H1 (cell line): ENCODE data around the gene HSPA2. TPM values are rescaled to one million over a fixed set of nuclear protein-coding genes. Genes with fewer than 3 reads are reported as not detected.

Source experiments
- CTCF ChIA-PET: fragments of 300-600 bp; sonication (Branson Sonifier 250); formaldehyde crosslinking; loops from one replicate; lab custom pipeline; 2021; ENCODE audit not compliant: partially characterized antibody; lab: Charles Lee
- POLR2A ChIA-PET: fragments of 300-600 bp; sonication (Branson Sonifier 250); formaldehyde crosslinking; loops from one replicate; lab custom pipeline; 2021; ENCODE audit warnings: inconsistent platforms; ENCODE audit not compliant: partially characterized antibody; lab: Charles Lee
- DNase-seq, 2 experiments: peaks; one replicate each; pipeline versions ENCODE4 v3.0.0 to v3.0.0-alpha.2; 2010 to 2022; ENCODE audit warnings: low spot score in 2 of 2, low read depth in 1 of 2, mixed read lengths in 1 of 2
- FAIRE-seq: peaks from 2 replicates; lab custom pipeline; 2011; peaks lifted over from hg19 to GRCh38; lab: Jason Lieb, UNC
- H2AFZ ChIP-seq: 2 replicates; pipeline ENCODE4 v1.8.1; 2012; ENCODE audit warnings: low read length, inconsistent platforms
- H2AK5ac ChIP-seq: 2 replicates; pipeline ENCODE4 v1.6.1; 2013; ENCODE audit warnings: low read depth, low read length
- H2BK120ac ChIP-seq: replicated peaks from 2 replicates; pipeline ENCODE3; 2013; ENCODE audit warnings: low read depth, low read length, inconsistent platforms
- H2BK12ac ChIP-seq: 2 replicates; pipeline ENCODE4 v1.6.1; 2013; ENCODE audit warnings: low read depth, low read length
- H2BK15ac ChIP-seq: 2 replicates; pipeline ENCODE4 v1.6.1; 2013; ENCODE audit warnings: low read length
- H2BK20ac ChIP-seq: 2 replicates; pipeline ENCODE4 v1.6.1; 2013; ENCODE audit warnings: low read length
- H2BK5ac ChIP-seq: 2 replicates; pipeline ENCODE4 v1.6.1; 2013; ENCODE audit warnings: low read depth, low read length
- H3K14ac ChIP-seq: 2 replicates; pipeline ENCODE4 v1.6.1; 2013; ENCODE audit warnings: inconsistent platforms; ENCODE audit not compliant: insufficient read length
- H3K18ac ChIP-seq: 2 replicates; pipeline ENCODE4 v1.6.1; 2013; ENCODE audit warnings: low read length; ENCODE audit errors: extremely low read depth
- H3K23ac ChIP-seq: 2 replicates; pipeline ENCODE4 v1.6.1; 2013; ENCODE audit warnings: inconsistent platforms; ENCODE audit not compliant: insufficient read length
- H3K23me2 ChIP-seq: 2 replicates; pipeline ENCODE4 v1.6.1; 2013; ENCODE audit warnings: low read depth, low read length
- H3K27ac ChIP-seq: 2 replicates; pipeline ENCODE4 v1.6.1; 2011; ENCODE audit warnings: low read depth, low read length, inconsistent platforms
- H3K27me3 ChIP-seq, 4 experiments: replicated peaks in 1 of 4; 1 replicate in 1 of 4; 2 replicates in 3 of 4; pipeline versions ENCODE4 v1.6.1 to v1.8.1; 2011 to 2013; ENCODE audit warnings: low read length in 3 of 4, mild to moderate bottlenecking in 3 of 4, inconsistent platforms in 2 of 4, mixed read lengths in 2 of 4, moderate library complexity in 1 of 4; ENCODE audit not compliant: control insufficient read depth in 3 of 4, insufficient read depth in 3 of 4; ENCODE audit errors: extremely low read depth in 1 of 4
- H3K36me3 ChIP-seq, 4 experiments: 2 replicates each; pipeline versions ENCODE4 v1.6.1 to v1.8.1; 2011 to 2013; ENCODE audit warnings: mild to moderate bottlenecking in 4 of 4, low read length in 3 of 4, moderate library complexity in 2 of 4, control low read depth in 1 of 4, inconsistent platforms in 1 of 4; ENCODE audit not compliant: insufficient read depth in 4 of 4, control insufficient read depth in 2 of 4
- H3K4ac ChIP-seq: replicated peaks from 2 replicates; pipeline ENCODE3; 2013; ENCODE audit warnings: low read length, low read depth, mixed read lengths, inconsistent platforms; ENCODE audit not compliant: insufficient read length
- H3K4me1 ChIP-seq, 4 experiments: replicated peaks in 1 of 4; 1 replicate in 1 of 4; 2 replicates in 3 of 4; pipeline versions ENCODE4 v1.6.1 to v1.8.1; 2011 to 2013; ENCODE audit warnings: low read length in 3 of 4, inconsistent platforms in 2 of 4, mixed read lengths in 1 of 4; ENCODE audit not compliant: insufficient read depth in 4 of 4, control insufficient read depth in 3 of 4
- H3K4me2 ChIP-seq, 2 experiments: 2 replicates each; pipeline versions ENCODE4 v1.6.1 to v1.8.1; 2011 to 2013; ENCODE audit warnings: low read depth in 2 of 2, low read length in 2 of 2, control low read depth in 1 of 2, inconsistent platforms in 1 of 2, mild to moderate bottlenecking in 1 of 2; ENCODE audit not compliant: insufficient read depth in 1 of 2
- H3K4me3 ChIP-seq, 4 experiments: fragments of 200-600, 300-600 bp in 1 of 4; sonication (generic), shearing (Covaris generic), sonication (Bioruptor Twin) in 1 of 4; 2 replicates each; pipeline versions ENCODE4 v1.5.1 to v1.8.1; 2011 to 2016; ENCODE audit warnings: low read length in 4 of 4, low read depth in 3 of 4, control low read depth in 2 of 4, inconsistent platforms in 2 of 4, mild to moderate bottlenecking in 2 of 4, mixed read lengths in 1 of 4, moderate library complexity in 1 of 4; ENCODE audit not compliant: insufficient read depth in 2 of 4; ENCODE audit errors: extremely low read depth in 1 of 4
- H3K56ac ChIP-seq: replicated peaks from 2 replicates; pipeline ENCODE3; 2013; ENCODE audit warnings: low read depth, mild to moderate bottlenecking, mixed read lengths, low read length, inconsistent platforms; ENCODE audit not compliant: insufficient read length
- H3K79me1 ChIP-seq: 2 replicates; pipeline ENCODE4 v1.6.1; 2013; ENCODE audit warnings: low read depth, low read length, control low read depth
- H3K79me2 ChIP-seq, 2 experiments: 2 replicates each; pipeline versions ENCODE4 v1.6.1 to v1.8.1; 2012 to 2013; ENCODE audit warnings: low read length in 2 of 2, mild to moderate bottlenecking in 2 of 2, inconsistent platforms in 1 of 2; ENCODE audit not compliant: insufficient read depth in 2 of 2, control insufficient read depth in 1 of 2
- H3K9ac ChIP-seq, 4 experiments: replicated peaks in 1 of 4; 1 replicate in 1 of 4; 2 replicates in 3 of 4; pipeline versions ENCODE4 v1.6.1 to v1.8.1; 2011 to 2013; ENCODE audit warnings: low read depth in 3 of 4, low read length in 3 of 4, control low read depth in 2 of 4, mild to moderate bottlenecking in 2 of 4, moderate library complexity in 2 of 4, inconsistent platforms in 1 of 4; ENCODE audit errors: extremely low read depth in 1 of 4
- H3K9me3 ChIP-seq, 2 experiments: 2 replicates each; pipeline versions ENCODE4 v1.6.1 to v1.8.1; 2012 to 2013; ENCODE audit warnings: mild to moderate bottlenecking in 2 of 2, moderate library complexity in 2 of 2, control low read depth in 1 of 2, inconsistent platforms in 1 of 2, low read depth in 1 of 2, low read length in 1 of 2, mixed read lengths in 1 of 2; ENCODE audit not compliant: insufficient read depth in 2 of 2
- H4K20me1 ChIP-seq, 2 experiments: replicated peaks in 1 of 2; 2 replicates each; pipeline versions ENCODE3 to v1.8.1; 2011 to 2013; ENCODE audit warnings: inconsistent platforms in 2 of 2, low read length in 2 of 2, mild to moderate bottlenecking in 1 of 2; ENCODE audit not compliant: insufficient read depth in 2 of 2, control insufficient read depth in 1 of 2
- H4K5ac ChIP-seq: 2 replicates; pipeline ENCODE4 v1.6.1; 2013; ENCODE audit warnings: low read length, low read depth, mixed read lengths, inconsistent platforms; ENCODE audit not compliant: insufficient read length
- H4K8ac ChIP-seq: 2 replicates; pipeline ENCODE4 v1.8.0; 2013; ENCODE audit warnings: mild to moderate bottlenecking, moderate library complexity, low read length, inconsistent platforms; ENCODE audit not compliant: insufficient read depth; ENCODE audit errors: extremely low read depth
- H4K91ac ChIP-seq: replicated peaks from 2 replicates; pipeline ENCODE3; 2013; ENCODE audit warnings: low read length, mixed read lengths, inconsistent platforms; ENCODE audit not compliant: insufficient read length
- CBX8 ChIP-seq: fragments of 300-800, 300-1000 bp; sonication (generic); IDR thresholded peaks from 2 replicates; pipeline ENCODE4 v1.7.1; 2016; ENCODE audit warnings: low read depth, low read length, borderline replicate concordance
- E2F6 ChIP-seq: IDR thresholded peaks from 2 replicates; pipeline ENCODE4 v1.6.1; 2012; ENCODE audit warnings: inconsistent platforms
- HDAC6 ChIP-seq: IDR thresholded peaks from one replicate; pipeline ENCODE4 v1.7.1; 2012; ENCODE audit warnings: low read depth, mild to moderate bottlenecking, inconsistent platforms, low read length, moderate library complexity
- KDM4A ChIP-seq: IDR thresholded peaks from one replicate; pipeline ENCODE4 v1.7.1; 2012; ENCODE audit warnings: low read depth, mild to moderate bottlenecking, moderate library complexity, low read length, inconsistent platforms; ENCODE audit not compliant: severe bottlenecking
- NRF1 ChIP-seq: IDR thresholded peaks from 2 replicates; pipeline ENCODE4 v1.6.1; 2011; ENCODE audit warnings: mild to moderate bottlenecking, low read depth, low read length, improper control_type of control experiment
- SAP30 ChIP-seq: fragments of 300-600 bp; sonication (generic); IDR thresholded peaks from 2 replicates; pipeline ENCODE4 v1.7.1; 2012; ENCODE audit warnings: low read length, moderate library complexity, mild to moderate bottlenecking, inconsistent platforms; ENCODE audit not compliant: insufficient read depth, insufficient replicate concordance
- TEAD4 ChIP-seq: IDR thresholded peaks from 2 replicates; pipeline ENCODE4 v1.6.1; 2012; ENCODE audit warnings: low read depth, low read length, inconsistent platforms, mixed read lengths
- WGBS, 2 experiments: shearing (Covaris generic) in 1 of 2; methylation state at CpG; one replicate each; pipeline versions ENCODE4 v1.1.6 to v1.1.7; 2013 to 2015; ENCODE audit warnings: low lambda C conversion rate in 2 of 2, mixed read lengths in 2 of 2, inconsistent platforms in 1 of 2, low coverage in 1 of 2, missing lambda C conversion rate in 1 of 2; ENCODE audit not compliant: insufficient replicate concordance in 2 of 2, insufficient coverage in 1 of 2, insufficient read length in 1 of 2; ENCODE audit errors: extremely low coverage in 1 of 2, missing lambda C conversion rate in 1 of 2; 5-methylcytosine and 5-hydroxymethylcytosine counted together
- polyA plus RNA-seq, 7 experiments: library from polyadenylated mRNA; depleted of rRNA in 3 of 7; stranded (reverse) in 5 of 7; unstranded in 2 of 7; fragments of >200 nt in 5 of 7; fragments of 200-250 nt in 2 of 7; gene quantifications; 1 replicate in 5 of 7; 2 replicates in 1 of 7; 4 replicates in 1 of 7; pipeline versions ENCODE4 v1.2.1 to v1.2.3, GENCODE V29; 2011 to 2013; ENCODE audit warnings: missing spikeins in 2 of 7, mixed read lengths in 2 of 7
- total RNA-seq: library from RNA; stranded (reverse); fragmentation: NEBNext Ultra II Directional; extraction: Animal tissue kit (Norgen Biotek cat#: 25700); gene quantifications from 2 replicates; pipeline ENCODE4 v1.2.1, GENCODE V29; 2021
- TF ChIP-seq, protein P1 (sequence below): IDR thresholded peaks from 2 replicates; pipeline ENCODE4 v1.6.1; 2011; ENCODE audit warnings: low read depth, mild to moderate bottlenecking, low read length; ENCODE audit not compliant: insufficient read depth

The HSPA2 gene
- total and polyA plus RNA-seq, 2 of the 8 experiments (the other 6 are each of a cell fraction or from before 2014, with no cell fraction given): 30.5 to 82.9 TPM

- WGBS, 2 experiments: 88% methylated on average over 6 of the region's 6 CpGs; no CpG with 5 or more reads in 1 of the 2 experiments
These were observed 34.0 kb downstream of the HSPA2 start for GRCh38 chr14:64574371-64575107.

More at GRCh38 chr14:64574371-64575107, 34.0 kb downstream of the HSPA2 start:
- Histone ChIP-seq H2BK120ac (peak overlapping the region; percentile 47), H3K79me1 (no peaks in the 10 kb centered on the region), H4K8ac (no peak overlapping the region), H3K23me2 (no peaks in the 10 kb centered on the region), H3K4me2 (no peak overlapping the region), H3K4me1 (peaks cover 2 to 10% (median 6%) of the 10 kb centered on the region in 4 experiments; a peak in 5 of 7 replicates), H2BK15ac (no peak overlapping the region), H3K18ac (no peak overlapping the region; the same call in 1 of the 2 replicates), H2BK20ac (peak overlapping the region; percentile 61; the same call in 1 of the 2 replicates), H4K91ac (no peak overlapping the region), H3K36me3 (no peaks in the 10 kb centered on the region), H3K14ac (no peak overlapping the region), H3K79me2 (no peaks in the 10 kb centered on the region), H3K56ac (no peak overlapping the region), H3K4ac (no peak overlapping the region), H3K27me3 (no peaks in the 10 kb centered on the region), H3K23ac (no peak overlapping the region), H4K5ac (no peak overlapping the region), H4K20me1 (no peaks in the 10 kb centered on the region), H2AFZ (0 out of 2 replicates have a peak overlapping the region, but pooled peaks have one; percentile 3), H3K4me3 (no peak overlapping the region), H2BK12ac (peak overlapping the region; percentile 11; the same call in 1 of the 2 replicates), H2AK5ac (no peak overlapping the region), H3K9ac (no peak overlapping the region), H3K27ac (no peak overlapping the region), H3K9me3 (no peaks in the 10 kb centered on the region), H2BK5ac (0 out of 2 replicates have a peak overlapping the region, but pooled peaks have one; percentile 15)
- CTCF ChIA-PET: interaction anchor here (0.6 to 2.3 kb wide), 2 partner anchors 62 to 112 kb away, joined by 3 to 8 read pairs; no protein-coding TSS in a partner anchor
- FAIRE-seq (no peak), DNase-seq (peak in 1 of 2 experiments; percentile 33)
- POLR2A ChIA-PET: interaction anchor here (0.8 to 1.3 kb wide), 2 partner anchors 14 to 34 kb away, joined by 4 read pairs; partner anchors contain the start of gene HSPA2
- no peak for TF ChIP-seq TEAD4
- TF ChIP-seq, protein P1, sequence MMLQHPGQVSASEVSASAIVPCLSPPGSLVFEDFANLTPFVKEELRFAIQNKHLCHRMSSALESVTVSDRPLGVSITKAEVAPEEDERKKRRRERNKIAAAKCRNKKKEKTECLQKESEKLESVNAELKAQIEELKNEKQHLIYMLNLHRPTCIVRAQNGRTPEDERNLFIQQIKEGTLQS: no peak
- no peak for TF ChIP-seq SAP30
- TF ChIP-seq KDM4A: no peak
- TF ChIP-seq CBX8: no peak
- TF ChIP-seq HDAC6: no peak
- no peak for TF ChIP-seq NRF1
- TF ChIP-seq E2F6: no peak
